Measurements from ENCODE around the gene DNER.
"Not testable (repeated sequence)": the region's sequence is repeated elsewhere in the genome, so short reads cannot be mapped to it uniquely, and the experiment has no call there.

The DNER gene

DNA sequence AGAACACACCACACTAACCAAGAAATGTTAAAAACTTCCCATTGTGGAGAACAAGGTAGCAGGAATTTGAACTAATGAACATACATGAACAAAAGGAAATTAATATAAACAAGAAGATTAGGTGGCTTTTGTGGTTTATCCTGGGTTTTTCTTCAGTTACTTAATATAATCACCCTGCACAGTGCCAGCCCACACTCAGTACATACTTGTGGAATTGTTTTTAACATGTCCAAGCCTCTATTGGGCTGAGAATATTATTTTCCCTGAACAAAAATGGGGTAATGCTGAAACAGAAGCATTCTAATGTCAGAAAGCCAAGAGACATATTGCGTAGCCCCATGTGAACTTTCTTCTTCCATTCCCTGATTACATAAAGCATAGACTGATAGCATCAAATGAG lies 202.8 kb downstream of the DNER start:
- peak; percentile 6 for DNase-seq (ENCODE audit: low read depth)
- H3K4me3 ChIP-seq (ENCODE audit: low read length), result no peak overlapping the region
- TF ChIP-seq CTCF (conservative IDR thresholded peaks at IDR 0.05; ENCODE audit: low read length), result no peak

GRCh38 chr2:229506699-229507098 lies 207.7 kb downstream of the DNER start:
- not testable (repeated sequence) for H3K4me3 ChIP-seq (ENCODE audit: low read length)

DNA sequence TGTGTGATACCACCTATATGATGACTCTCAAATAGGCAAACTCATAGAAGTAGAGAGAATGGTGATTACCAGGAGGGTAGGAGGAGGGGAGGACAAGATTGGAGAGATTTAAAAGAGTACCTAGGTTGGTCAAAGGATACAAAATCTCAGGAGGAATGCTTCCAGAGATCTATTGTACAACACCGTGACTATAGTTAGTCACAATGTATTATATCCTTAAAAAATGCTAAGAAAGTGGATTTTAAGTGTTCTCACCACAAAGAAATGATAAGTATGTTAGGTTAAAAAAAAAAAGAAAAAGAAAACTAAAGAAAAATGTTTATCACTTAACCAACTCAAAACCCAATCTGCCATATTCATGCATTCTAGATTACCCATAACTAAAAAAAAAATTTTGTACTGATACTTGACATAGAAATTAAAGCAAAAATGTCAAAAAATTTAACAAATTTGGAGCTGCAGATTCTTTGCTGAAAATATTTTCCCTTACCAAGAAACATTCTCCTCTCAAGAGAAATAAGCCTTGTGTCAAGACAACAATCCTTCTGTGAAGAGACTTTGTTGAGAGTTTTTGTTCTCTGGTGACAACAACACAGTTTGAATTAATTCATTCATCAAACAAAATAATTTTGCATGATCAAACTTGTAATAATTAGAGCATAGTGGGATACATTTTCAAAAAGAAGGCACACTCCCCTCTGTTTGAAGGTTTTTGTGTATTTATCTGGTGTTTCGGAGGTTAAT lies 213.1 kb downstream of the DNER start:
- DNase-seq (ENCODE audit: low read depth), result no peak
- no peak for TF ChIP-seq CTCF (conservative IDR thresholded peaks at IDR 0.05; ENCODE audit: low read length)
- H3K4me3 ChIP-seq (ENCODE audit: low read length), result no peak overlapping the region

More at GRCh38 chr2:229506699-229507098, 207.7 kb downstream of the DNER start:
- not testable (repeated sequence) for DNase-seq (ENCODE audit: low read depth)

- no peak overlapping the region for H3K4me3 ChIP-seq (ENCODE audit: low read length)
- TF ChIP-seq CTCF (conservative IDR thresholded peaks at IDR 0.05; ENCODE audit: low read length), result no peak
- no peak for DNase-seq (ENCODE audit: low read depth)
Observed at GRCh38 chr2:229492034-229492433, 222.3 kb downstream of the DNER start.

DNA sequence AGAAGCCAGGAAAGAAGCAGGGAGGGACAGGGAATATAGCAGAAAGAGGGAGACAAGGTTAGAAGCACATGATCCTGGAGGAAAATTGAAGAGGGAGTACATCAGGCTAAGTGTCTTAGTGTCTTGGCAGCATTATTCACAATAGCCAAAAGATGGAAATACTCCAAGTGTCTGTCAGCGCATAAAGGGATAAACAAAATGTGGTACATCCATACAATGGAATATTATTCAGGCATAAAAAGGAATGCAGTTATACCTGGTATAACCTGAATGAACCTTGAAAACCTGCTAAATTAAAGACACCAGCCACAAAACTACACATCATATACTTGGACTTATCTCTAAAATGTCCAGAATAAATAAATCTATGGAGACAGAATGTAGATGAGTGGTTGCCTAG lies 224.2 kb downstream of the DNER start:
- no peak for TF ChIP-seq CTCF (conservative IDR thresholded peaks at IDR 0.05; ENCODE audit: low read length)
- no peak overlapping the region for H3K4me3 ChIP-seq (ENCODE audit: low read length)
- DNase-seq (ENCODE audit: low read depth), result no peak

DNA sequence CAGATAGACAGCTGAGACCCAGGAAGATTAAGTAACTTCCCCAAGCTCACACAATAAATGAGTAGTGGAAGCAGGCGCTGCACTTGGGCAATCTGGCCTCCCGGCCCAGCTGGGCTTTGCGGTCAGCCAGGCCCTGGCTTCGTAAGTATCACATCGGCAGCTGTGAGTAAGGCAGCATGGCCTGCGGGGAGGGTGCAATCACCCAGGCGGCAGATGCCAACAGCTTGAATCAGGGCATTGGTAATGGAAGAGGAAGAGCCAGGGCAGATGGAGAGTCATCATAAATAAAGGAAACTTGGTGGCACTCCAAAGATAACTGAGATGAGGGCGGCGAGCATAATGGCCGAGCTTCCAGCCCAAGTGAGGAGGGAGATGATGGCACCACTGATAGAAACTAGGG lies 225.3 kb downstream of the DNER start:
- no peak for TF ChIP-seq CTCF (conservative IDR thresholded peaks at IDR 0.05; ENCODE audit: low read length)
- peak; percentile 16 for DNase-seq (ENCODE audit: low read depth)
- no peak overlapping the region for H3K4me3 ChIP-seq (ENCODE audit: low read length)

DNA sequence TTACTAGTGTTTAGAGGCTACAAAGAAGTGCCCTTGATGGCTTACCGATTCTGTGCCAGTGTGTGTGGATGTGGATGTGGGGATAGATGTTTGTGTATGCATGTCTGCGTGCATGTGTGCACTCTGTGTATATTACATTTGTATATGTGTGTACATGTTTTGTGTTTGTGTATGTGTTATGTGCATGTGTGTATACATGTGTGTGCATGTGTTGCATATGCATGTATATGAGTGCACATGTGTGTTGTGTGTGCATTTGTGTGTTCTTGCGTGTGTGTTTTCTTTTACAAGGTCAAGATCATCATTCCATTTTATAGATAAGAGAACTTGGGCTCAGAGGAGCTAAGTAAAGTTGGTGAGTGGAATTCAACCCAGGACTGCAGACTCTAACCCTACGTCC lies 226.1 kb downstream of the DNER start:
- no peak overlapping the region for H3K4me3 ChIP-seq (ENCODE audit: low read length)
- no peak for TF ChIP-seq CTCF (conservative IDR thresholded peaks at IDR 0.05; ENCODE audit: low read length)
- no peak for DNase-seq (ENCODE audit: low read depth)
